RPMI8226 (cell line): ENCODE data around the gene HACD2.

Experiments used
- DNase-seq: peaks from one replicate; pipeline ENCODE4 v3.0.0-alpha.2; 2015

Gene HACD2

DNA sequence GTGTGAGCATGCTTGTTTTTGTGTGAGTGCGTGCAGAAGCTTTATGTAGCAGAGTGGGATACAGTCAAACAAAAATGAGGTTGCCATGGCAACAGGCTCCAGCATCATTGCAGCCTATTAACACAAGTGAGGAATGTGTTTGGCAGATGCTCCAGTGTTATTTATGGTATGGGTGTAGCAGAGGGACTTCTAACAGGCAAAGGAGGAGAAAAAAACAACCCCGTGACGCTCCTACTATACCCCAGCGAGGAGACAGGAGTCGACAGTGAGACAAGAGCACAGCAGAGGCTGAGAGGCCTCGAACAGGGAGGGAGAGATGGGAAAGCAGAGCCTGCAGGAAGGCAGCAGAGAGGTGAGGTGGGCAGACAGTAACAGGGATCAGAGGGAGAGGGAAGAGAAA lies 140.8 kb downstream of the HACD2 start:
- no peak for DNase-seq

DNA sequence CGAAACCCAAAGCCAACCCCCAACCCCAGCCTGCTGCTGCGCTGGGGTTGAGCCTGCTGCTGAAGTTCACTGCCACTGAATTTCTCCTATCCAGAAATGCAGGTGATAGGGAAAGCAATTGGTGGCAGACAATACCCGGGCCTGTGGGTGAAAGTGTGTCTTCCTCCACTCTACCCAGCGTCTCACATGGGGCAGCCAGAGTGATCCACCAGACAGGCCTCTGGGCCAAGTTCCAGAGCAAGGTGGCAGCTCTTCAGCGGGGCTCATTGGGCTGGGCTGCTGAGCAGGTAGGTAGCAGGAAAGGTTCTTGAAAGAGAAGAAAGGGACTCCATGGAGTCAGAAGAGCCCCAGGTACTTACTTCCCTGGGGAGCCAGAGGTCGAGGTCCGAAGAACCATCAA lies 141.9 kb downstream of the HACD2 start:
- DNase-seq = no peak

DNA sequence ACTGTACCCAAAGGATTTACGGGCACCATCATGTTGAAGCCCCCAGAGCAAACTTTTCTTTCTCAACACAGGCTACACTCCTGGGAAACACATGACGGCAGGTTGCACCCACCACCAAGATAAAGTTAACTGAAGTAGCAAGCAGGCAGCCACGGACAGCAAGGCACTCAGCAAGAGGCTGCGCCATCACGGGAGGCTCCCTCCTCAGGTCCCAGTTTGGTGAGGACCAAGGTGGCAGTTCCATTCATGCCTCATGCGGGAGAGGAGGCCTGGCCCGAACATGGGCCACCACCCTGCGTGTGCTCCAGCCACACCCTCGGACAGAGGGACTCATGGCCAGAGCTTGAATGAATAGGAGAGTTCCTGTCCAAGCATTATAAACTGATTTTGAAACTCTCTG lies 142.7 kb downstream of the HACD2 start:
- no peak for DNase-seq
